Measurements from ENCODE around the gene ADRB2.

ADRB2 gene

DNA sequence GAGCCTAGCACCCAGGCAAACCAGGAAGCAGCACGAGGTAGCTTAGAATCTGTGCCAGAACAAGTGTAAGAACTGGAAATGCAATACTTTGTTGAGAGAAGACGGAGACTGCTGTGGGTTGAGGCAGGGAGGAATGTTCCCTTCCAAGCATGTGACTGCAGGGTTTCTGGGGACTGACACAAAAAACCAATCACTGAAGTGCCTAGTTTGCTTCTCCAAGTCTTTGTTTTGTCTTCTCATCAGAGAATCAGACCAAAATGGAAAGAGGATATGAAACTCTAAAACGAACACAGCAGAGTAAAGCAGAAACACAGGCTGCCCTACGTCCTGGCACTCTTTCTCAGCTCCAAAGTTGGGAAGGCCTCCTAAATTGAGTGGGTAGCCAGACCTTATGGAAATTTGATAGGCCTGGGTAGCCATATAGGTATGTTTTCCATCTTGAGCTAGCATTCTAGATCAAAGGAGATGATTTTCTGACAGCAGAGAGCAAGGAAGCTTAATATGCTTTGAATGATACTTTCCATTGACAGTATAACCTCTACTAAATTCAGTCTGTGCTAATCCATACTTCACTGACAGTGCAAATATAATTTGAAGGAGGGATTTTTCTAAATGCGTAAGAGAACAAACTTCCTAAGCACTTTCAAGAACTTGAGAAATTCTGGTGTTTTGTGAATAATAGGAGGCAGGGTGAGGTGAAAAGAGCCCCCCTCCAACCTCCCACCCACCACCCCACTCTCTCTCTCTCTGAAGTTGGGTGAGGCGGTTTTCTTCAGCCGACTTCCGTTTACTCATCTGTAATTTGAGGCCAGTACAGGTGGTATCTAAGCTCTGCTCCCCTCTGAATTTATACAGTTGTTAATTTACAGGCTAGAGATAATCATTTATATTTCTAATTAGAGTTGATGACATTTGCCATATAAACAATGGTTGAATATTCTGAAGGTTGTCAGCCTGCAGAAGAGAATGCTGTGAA lies 5.5 kb downstream of the ADRB2 start:
- no peak for DNase-seq (ENCODE audit: low spot score)

DNA sequence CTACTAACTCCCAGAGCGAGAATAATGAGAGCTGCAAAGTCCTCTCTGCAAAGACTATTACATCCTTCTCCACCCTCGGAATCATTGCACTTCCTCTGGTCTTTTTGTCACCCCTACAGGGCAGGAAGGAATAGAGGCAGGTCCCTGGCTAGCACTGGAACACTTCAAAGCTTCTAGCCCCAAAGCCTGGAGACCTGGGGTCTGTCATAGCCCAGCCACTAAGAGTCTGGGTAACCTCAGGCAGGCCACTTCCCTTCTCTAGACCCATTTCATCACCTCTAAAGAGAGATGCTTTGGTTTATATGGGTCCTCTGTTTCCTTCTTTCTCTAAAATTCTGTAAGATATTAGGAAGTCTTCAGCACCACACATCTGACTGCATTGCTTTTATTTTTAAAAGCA lies 6.7 kb downstream of the ADRB2 start:
- DNase-seq (ENCODE audit: low spot score), result no peak

DNA sequence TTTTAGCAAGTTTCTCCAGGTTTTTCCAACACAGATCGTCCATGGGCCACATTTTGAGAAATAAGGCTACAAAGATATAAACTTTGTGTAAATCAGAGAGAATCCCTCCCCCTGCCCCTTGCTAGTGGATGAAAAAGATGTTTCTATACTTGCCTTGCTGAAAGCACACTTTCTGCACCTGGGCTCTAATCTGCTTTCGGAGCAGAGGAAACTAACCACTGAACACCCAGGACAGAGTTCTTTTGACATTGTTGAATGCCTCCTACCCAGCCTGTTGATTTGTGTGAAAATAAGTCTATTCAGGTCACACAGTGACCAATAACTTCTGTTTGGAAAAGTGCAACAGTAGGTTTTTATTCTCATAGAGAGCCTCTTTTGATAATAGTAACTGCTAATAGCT lies 7.5 kb downstream of the ADRB2 start:
- no peak for DNase-seq (ENCODE audit: low spot score)

DNA sequence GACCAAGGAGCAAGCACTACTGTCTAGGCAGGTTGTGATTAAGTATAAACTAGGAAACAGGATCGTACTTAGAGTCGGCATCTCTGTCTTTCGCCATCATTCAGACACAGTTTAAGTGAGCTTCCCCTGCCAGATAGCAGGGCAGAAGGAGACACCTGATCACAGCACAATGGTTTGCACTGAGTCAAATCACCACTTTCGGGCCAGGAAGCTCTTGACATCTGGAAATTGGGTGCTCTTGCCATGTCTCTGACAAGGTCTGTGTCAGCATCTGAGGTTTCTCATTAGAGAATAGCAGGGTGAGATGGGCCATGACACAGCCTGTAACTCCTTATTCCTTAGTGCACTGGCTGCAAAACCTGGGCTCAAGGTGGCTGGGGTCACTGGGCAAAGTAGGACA lies 8.3 kb downstream of the ADRB2 start:
- DNase-seq (ENCODE audit: low spot score), result no peak

DNA sequence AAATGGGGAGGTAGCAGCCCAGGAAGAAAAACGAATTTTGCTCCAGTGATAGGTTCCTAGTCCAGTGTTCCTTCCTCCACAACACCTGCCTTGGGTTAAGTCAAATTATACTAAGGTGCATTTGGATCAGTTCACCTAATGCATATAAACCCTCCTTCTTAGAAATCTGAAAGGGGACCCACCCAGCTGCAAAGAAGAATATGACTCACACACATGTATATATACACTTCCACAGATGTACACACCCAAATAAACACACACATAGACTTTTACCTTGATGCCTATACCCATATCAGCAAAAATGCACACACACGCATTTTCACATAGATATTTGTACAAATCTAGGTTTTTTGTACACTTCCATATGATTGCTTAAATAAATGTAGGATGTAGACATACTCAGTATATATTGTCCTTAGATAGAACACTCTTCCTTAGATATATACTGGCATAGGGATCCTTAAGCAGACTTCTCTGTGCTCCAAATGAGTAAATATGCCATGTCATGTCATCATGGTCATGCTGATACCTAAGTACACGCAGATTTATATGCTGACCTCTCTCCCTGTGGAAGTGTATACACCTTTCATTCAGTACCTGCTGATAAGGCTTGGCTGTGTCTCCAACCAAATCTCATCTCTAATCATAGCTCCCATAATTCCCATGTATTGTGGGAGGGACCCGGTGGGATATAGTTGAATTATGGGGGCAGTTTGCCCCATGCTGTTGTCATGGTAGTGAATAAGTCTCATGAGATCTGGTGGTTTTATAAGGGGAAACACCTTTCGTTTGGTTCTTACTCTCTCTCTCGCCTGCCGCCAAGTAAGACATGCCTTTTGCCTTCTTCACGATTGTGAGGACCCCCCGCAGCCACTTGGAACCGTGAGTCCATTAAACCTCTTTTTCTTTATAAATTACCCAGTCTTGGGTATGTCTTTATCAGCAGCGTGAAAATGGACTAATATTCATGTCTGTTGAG lies 10.2 kb downstream of the ADRB2 start:
- no peak for DNase-seq (ENCODE audit: low spot score)

DNA sequence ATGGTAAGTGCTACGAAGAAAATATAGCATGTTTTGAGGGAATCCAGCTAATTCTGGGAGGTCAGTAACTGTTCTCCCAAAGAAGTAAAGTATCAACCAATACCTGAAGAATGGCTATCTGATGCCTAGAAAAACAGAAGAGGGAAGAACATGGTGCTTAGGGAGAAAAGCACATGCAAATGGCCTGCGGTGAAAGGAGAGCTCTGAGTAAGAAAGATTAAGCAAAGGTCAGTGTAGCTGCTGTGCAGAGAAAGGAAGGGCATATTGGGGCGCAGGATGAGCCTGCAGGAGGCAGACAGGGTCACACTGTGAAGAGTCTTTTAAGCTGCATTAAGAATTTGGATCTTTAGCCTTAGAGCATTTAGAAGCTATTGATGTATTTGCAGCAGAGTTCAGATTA lies 11.0 kb downstream of the ADRB2 start:
- no peak for DNase-seq (ENCODE audit: low spot score)

DNA sequence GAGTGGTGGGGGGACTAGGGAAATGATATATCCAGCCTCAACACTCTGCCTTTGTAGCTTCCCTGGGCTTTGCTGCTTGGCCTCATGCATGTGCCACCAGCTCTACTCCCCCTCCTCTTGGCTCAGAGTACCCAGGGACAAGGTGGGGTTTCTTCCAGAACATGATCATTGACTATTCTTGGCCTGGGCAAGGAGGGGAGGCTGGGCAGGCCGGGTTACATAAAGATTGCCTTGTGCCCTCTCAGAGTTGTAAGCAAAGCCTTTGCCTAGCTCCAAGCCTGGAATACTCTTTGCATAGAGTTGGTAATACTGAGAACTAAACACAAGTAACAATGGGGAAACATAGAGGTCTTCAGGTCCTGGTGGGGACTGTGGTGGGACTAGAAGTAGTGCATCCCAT lies 11.9 kb downstream of the ADRB2 start:
- no peak for DNase-seq (ENCODE audit: low spot score)

DNA sequence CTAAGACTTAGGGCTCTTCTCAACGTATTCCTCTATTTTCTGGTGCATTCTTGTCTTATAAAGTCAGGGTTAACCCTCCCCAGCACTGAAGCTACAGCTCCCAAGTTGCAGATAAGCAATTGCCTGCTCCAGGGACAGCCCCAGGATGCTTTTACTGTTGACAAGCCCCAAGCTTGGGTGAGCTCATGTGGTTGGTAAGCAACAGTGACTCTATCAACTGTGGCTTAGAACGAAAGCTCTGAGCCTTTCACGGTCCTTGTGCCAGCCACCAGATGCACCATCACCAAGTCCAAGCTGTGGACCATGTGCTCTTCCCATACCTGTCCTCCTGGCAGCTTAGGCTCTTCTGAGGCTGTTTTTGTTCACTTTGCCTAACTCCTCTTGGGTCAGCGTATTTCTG lies 13.5 kb downstream of the ADRB2 start:
- no peak for DNase-seq (ENCODE audit: low spot score)

DNA sequence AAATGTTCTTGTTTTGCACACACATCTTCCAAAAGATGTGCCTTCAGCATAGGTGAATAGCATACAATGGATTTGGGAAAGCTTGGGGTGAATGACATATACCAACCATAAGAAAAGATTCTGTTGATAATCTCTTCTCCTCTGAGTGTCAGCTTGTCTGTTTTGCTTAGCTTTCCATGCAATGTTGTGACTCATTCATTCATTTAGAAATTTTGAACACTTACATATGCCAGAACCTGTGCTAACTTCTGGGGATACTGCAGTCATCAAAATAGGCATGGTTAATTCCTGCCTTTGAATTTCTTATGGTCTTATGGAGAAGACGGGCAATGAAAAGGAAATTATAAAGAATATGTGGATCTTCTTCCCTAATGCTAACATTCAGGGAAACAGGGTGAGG lies 14.1 kb downstream of the ADRB2 start:
- DNase-seq (ENCODE audit: low spot score), result no peak

DNA sequence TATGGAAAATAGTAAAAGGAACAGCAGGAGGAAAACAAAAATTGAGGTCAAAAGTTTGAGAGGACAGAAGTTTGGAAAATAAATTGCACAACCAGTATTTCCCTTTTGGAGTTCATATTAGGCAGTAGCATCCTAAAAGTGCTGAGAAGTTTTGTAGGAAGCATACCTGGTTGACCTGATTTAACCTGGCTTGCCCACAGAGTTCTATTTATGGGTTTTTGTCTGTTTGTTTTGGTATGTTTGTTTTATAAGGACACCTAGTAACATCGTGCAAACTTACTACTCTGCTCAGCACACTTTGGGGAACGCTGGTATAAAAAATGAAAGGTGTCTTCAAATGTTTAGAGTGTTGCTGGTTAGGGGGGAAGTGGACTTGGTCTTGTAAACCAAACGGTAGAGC lies 15.1 kb downstream of the ADRB2 start:
- DNase-seq (ENCODE audit: low spot score), result no peak

DNA sequence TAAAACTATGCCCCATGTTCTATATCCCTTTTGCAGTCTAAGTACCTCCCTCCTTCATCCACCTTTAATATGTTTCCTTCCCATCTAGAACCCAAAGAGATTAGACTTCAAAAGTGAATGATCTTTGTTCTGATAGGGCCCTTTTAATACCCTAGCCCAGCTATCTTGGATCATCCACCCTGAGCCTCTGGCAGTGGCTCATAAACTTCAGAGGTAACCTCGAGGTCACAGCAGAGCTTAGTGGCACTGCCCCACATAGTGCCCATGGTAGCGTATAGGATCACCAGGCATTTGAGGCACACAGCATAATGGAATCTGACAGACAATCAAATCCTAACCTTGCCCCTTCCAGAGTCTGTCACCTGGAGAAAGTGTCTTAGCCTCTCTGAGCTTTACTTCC lies 15.8 kb downstream of the ADRB2 start:
- no peak for DNase-seq (ENCODE audit: low spot score)

DNA sequence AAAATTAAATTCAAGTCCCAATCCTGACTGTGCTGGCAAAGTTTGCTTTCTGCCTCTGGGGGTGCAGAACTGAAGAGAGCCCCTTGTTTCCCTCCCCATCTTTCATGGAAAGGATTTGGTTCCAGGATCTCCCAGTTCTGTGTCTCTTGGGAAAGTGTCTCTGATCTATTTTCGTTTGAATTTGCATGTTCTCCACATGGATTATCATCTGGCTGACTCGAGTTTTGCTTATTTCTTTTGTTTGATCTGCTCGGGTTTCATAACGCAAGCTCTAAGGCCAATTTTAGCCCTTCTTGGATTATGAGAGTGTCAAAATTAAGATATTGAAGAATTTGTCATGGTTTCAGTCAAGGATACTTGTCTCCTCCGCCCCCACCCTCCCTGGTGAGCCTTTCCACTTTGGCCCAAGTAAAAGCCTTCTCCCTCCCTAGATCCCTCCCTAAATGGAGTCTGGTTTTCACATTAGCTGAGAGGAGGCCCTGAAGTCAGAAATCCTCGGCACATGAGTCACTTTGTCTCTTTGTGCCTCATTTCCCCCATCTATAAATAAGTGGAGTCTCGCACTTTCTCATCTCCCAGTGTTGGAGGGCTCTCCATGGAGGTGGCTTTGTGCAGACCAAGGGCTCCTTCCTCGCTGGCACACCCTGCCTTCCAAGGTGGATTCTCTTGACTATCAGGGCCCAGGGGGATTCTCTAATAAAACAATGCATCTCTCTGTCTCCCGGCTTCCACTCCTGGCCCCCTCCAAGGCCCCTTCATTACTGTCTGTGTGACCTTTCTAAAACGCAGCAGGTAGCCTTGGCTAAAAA lies 17.3 kb downstream of the ADRB2 start:
- no peak for DNase-seq (ENCODE audit: low spot score)

DNA sequence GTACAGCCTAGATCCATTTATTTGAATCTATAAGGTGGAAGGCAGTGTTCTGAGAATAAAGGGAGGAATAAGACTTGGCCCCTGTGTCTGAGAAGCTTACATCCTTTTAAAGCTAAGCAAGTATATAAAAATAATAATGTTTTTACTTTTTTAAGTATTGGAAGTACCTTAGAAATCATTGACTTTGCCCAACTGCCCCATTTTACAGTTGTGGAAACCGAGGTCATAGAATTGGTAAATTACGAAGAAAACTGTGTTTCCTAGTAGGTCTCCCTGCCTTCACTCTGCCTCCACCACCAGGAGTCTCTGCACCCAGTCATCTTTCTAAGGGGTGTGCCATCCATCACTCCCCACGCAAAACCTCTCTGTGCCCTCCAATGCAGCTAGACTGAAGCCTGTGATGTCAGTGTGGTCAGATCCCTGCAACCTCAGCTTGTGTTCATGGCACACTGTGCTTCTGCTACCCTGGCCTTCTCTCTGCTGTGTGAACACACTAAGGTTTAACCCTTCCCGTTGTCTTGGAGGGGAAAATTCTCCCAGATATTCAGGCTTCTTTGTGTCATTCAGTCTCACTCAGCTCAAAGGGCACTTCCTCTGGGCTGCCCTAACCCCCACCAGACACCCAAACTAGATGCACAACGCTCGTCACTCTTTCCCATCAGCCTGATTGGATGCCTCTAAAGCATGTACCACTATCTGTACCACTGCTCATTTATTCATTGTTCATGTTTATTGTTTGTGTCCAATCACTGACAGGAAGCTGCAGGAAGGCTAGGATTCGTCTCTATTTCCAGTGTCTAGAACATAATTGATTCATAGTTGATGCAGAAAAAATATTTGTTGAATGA lies 18.2 kb downstream of the ADRB2 start:
- no peak for DNase-seq (ENCODE audit: low spot score)

DNA sequence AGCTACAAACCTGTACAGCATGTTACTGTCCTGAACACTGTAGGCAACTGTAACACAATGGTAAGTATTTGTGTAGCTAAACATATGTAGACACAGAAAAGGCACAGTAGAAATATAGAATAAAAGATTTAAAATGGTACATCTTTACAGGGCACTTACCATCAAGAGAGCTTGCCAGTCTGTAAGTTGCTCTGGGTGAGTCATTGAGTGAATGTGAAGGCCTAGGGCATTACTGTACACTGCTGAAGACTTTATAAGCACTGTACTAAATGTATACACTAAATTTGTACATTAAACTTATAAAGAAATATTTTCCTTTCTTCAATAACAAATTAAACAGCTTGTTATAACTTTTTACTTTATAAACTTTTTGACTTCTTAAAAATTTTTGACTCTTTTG lies 20.5 kb downstream of the ADRB2 start:
- no peak for DNase-seq (ENCODE audit: low spot score)

DNA sequence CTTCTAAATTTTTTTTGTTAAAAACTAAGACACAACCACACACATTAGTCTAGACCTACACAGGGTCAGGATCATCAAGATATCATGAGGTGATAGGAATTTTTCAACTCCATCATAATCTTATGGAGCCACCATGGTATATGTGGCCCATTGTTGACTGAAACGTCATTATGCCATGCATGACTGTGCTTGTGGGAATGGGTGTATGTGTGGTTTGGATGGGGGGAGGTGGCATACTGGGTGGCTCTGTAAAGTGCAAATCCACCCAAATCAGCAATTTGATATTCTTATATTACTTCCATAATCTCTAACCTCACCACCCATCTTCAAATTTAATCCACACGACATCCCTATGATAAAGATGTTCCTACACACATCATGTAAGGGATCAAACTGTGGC lies 21.0 kb downstream of the ADRB2 start:
- DNase-seq (ENCODE audit: low spot score), result no peak

DNA sequence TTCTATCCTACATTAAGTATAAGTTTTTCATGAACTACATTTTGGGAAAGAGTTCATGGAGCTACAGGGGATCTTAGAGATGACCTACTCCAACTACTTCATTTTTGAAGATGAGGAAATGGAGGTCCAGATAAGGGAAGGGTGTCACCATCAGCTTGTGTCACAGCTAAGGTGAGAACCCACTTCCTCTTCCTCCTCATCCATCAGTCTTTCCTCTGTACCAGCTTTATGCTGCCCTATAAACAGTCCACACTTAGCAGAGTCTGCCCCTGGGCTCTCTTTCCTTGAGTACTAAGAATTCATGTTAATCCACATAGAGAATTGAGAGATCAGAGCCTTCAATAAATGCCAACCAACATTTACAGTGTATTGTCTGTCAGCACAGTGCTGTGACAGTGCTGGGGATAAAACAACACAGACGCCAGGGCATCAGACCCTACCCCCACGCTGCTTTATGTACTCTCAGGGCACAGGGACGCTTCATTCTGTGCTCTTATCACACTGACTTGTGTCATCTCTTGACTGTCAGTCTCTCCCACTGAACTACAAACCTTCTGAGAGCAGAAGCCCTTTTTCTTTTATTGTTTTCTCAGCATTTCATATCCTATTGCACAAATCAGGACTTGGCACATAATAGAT lies 22.1 kb downstream of the ADRB2 start:
- DNase-seq (ENCODE audit: low spot score), result no peak

DNA sequence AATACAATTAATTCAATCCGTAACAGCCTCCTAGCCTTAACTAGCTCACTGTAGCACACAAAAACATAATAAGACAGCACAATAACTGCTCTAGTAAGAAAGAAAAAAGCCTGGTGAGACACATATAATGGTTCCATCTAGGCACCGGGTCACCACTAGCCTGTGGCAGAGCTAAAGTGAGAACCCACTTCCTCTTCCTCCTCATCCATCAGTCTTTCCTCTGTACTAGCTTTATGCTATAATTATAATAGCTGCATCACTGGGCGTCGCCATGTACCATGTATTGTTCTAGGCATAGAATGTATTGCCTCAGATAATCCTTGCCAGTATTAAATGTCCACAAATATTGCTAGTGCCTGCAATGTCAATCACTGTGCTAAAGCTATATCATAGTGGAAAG lies 23.1 kb downstream of the ADRB2 start:
- DNase-seq (ENCODE audit: low spot score), result no peak

DNA sequence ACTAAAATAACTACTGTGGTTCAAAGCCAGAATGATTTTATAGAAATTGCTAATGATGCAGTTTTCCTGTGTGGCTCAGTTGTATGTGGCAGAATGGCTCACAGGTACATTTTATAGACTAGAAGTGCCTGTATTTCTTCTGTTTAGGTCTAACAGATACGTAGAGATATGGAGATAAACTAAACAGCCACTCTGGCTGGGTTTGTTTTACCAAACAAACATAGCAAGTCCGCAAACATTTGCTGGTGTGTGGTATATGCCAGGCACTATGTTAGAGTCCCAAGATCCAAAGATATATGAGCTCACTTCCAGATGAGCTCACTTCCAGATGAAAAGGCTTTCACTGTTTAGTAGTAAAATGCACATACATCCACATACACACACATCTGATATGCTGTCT lies 24.4 kb downstream of the ADRB2 start:
- DNase-seq (ENCODE audit: low spot score), result no peak

DNA sequence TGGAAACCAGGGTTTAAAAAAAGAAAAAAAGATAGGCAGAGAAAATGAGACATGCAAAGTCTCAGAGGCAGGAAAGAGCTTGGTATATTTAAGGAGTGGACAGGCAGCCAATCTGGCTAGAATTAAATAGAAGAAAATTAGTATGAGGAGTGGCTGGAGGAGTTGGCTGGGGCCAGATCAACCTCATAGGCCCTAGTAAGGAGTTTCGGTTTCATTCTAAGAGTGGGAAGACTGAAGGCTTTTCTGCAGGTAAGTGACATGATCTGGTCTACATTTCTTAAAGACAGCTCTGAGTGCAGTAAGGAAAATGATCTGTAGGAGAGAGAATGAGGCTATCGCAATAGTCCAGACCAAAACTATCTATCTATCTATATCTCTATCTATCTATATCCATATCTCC lies 27.5 kb downstream of the ADRB2 start:
- no peak for DNase-seq (ENCODE audit: low spot score)

DNA sequence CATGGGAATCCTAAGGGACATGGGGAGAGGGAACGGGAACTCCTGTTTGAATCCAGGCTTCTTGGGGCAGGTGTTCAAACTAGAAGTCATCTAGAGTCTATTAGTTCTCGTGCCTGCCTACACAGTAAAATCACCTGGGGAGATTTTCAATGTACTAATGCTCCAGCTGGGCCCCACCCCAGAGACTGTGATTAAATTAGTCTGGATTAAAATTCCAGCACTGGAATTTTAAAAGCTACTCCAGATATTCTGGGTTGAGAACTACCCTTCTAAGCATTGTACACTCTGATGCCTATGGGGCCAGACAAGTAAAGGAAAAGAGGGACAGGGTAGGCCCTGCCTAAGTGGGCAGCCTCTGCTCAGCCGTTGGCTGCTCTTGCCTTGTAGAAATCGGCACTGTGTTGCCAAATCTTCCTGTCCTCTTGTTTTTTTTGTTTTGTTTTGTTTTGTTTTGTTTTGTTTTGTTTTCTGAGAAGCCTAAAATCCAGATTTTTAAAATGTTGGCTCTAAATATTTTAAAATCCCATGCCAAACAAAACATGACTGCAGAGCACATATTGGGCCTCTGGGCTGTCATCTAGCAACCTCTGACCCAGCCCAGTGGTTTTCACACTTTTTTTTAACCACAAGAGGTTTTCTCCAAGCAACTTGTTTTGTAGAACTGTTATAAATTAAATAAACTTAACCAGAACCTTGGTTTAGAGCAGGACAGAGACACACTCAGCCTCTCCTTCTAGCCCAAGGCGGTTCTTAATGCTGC lies 29.0 kb downstream of the ADRB2 start:
- DNase-seq (ENCODE audit: low spot score), result no peak
